DOHH2 (cell line): ENCODE data around the gene SPTBN2.

Experiments used
- CTCF ChIP-seq: fragments of 200-600 bp; sonication (generic); IDR thresholded peaks from one replicate; pipeline ENCODE4 v1.5.1; 2014; ENCODE audit warnings: antibody characterized with exemption, mild to moderate bottlenecking, low read depth, low read length; ENCODE audit not compliant: poor library complexity, severe bottlenecking
- EZH2phosphoT487 ChIP-seq: fragments of 200-600 bp; sonication (generic); IDR thresholded peaks from 2 replicates; pipeline ENCODE4 v1.6.1; 2017; ENCODE audit warnings: borderline replicate concordance, mild to moderate bottlenecking, antibody characterized with exemption, low read length, moderate library complexity, mixed read lengths

DNA sequence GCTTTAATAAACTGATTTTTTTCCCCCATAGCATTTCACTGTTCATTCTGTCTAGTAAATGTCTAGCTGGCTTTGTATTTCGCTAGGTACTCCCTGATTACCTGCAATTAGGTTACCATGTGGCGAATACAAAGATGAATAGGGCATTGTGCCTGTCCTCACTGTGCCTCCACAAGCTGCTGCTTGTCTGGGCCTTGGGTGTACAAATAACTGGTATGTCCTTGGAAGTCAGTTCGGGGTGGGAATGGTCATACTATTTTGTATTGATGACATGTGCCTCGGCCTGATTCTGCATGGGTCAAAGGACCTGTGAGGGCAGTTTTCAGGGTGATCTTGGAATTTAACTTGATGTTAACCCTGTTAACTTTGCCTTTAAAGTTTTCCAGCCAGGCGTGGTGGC is 79.1 kb downstream of the SPTBN2 start:
- TF ChIP-seq CTCF (no peak), EZH2phosphoT487 (no peak)
